HEK293T (cell line): ENCODE data around the gene COL11A1.
A peak's percentile ranks its signal among the peaks of the same experiment; 100 is the strongest.

Experiments
- CTCF ChIA-PET: fragments of 350-600 bp; formaldehyde crosslinking; extraction: SDS; loops from one replicate; lab custom pipeline; 2021; ENCODE audit warnings: antibody characterized with exemption, inconsistent platforms; lab: Yijun Ruan, JAX
- POLR2A ChIA-PET: fragments of 350-600 bp; formaldehyde crosslinking; extraction: SDS; loops from one replicate; lab custom pipeline; 2020; ENCODE audit warnings: antibody characterized with exemption, inconsistent platforms; lab: Yijun Ruan, JAX
- DNase-seq: peaks from one replicate; pipeline ENCODE4 v3.0.0; 2012; ENCODE audit warnings: mixed read lengths; ENCODE audit errors: extremely low spot score
- ARNT ChIP-seq: fragments of 450-650 bp; IDR thresholded peaks from 2 replicates; pipeline ENCODE4 v1.6.1; 2017; ENCODE audit warnings: mild to moderate bottlenecking
- BHLHE40 ChIP-seq: fragments of 450-650 bp; IDR thresholded peaks from 2 replicates; pipeline ENCODE4 v1.6.1; 2016; ENCODE audit warnings: mild to moderate bottlenecking, moderate library complexity, borderline replicate concordance
- CTBP1 ChIP-seq: fragments of 450-650 bp; IDR thresholded peaks from 2 replicates; pipeline ENCODE4 v1.6.1; 2016; ENCODE audit warnings: borderline replicate concordance
- ELF4 ChIP-seq: fragments of 450-650 bp; IDR thresholded peaks from 2 replicates; pipeline ENCODE4 v1.6.1; 2017; ENCODE audit warnings: antibody characterized with exemption
- FOXA1 ChIP-seq: fragments of 450-650 bp; IDR thresholded peaks from 2 replicates; pipeline ENCODE4 v1.6.1; 2016; ENCODE audit warnings: mild to moderate bottlenecking
- FOXK2 ChIP-seq: fragments of 450-650 bp; IDR thresholded peaks from 2 replicates; pipeline ENCODE4 v1.6.1; 2016; ENCODE audit warnings: mild to moderate bottlenecking
- FOXM1 ChIP-seq: fragments of 450-650 bp; IDR thresholded peaks from 2 replicates; pipeline ENCODE4 v1.6.1; 2017; ENCODE audit warnings: mild to moderate bottlenecking, borderline replicate concordance
- HDGF ChIP-seq: fragments of 450-650 bp; IDR thresholded peaks from 2 replicates; pipeline ENCODE4 v1.6.1; 2017; ENCODE audit warnings: antibody characterized with exemption, borderline replicate concordance
- L3MBTL2 ChIP-seq: fragments of 450-650 bp; conservative IDR thresholded peaks from 2 replicates; pipeline ENCODE4 v1.6.1; 2016; ENCODE audit warnings: mild to moderate bottlenecking
- LEF1 ChIP-seq: fragments of 450-650 bp; IDR thresholded peaks from 2 replicates; pipeline ENCODE4 v1.6.1; 2017; ENCODE audit warnings: mild to moderate bottlenecking, borderline replicate concordance
- NFRKB ChIP-seq: fragments of 450-650 bp; IDR thresholded peaks from 2 replicates; pipeline ENCODE4 v1.6.1; 2016; ENCODE audit warnings: mild to moderate bottlenecking, moderate library complexity
- PKNOX1 ChIP-seq: fragments of 450-650 bp; IDR thresholded peaks from 2 replicates; pipeline ENCODE4 v1.6.1; 2016
- SP1 ChIP-seq: fragments of 450-650 bp; IDR thresholded peaks from 2 replicates; pipeline ENCODE4 v1.6.1; 2017
- SUZ12 ChIP-seq: fragments of 450-650 bp; IDR thresholded peaks from 2 replicates; pipeline ENCODE4 v1.6.1; 2016; ENCODE audit warnings: mild to moderate bottlenecking
- TARDBP ChIP-seq: fragments of 450-650 bp; IDR thresholded peaks from 2 replicates; pipeline ENCODE4 v1.6.1; 2016
- ZNF384 ChIP-seq: fragments of 450-650 bp; IDR thresholded peaks from 2 replicates; pipeline ENCODE4 v1.6.1; 2016

COL11A1 gene

GRCh38 chr1:103106426-103107341, 1.6 kb downstream of the COL11A1 start:
- ChIA-PET CTCF (interaction anchor here (0.7 to 2.3 kb wide), 3 partner anchors 12 to 355 kb away, joined by 3 to 22 read pairs (median 15); no protein-coding TSS in a partner anchor), POLR2A (no interaction called here)
- DNase-seq: peak; percentile 46
- TF ChIP-seq FOXA1 (no peak), NFRKB (no peak), FOXM1 (no peak), L3MBTL2 (no peak), PKNOX1 (no peak), ZNF384 (no peak), TARDBP (no peak), ELF4 (no peak), BHLHE40 (no peak), SUZ12 (no peak), CTBP1 (no peak), FOXK2 (no peak)

- ChIA-PET POLR2A (no interaction called here), CTCF (interaction anchor here (0.6 kb wide), 1 partner anchor 1147 kb away, joined by 4 read pairs; no protein-coding TSS in a partner anchor)
- no peak for TF ChIP-seq ELF4
- TF ChIP-seq NFRKB: no peak
- TF ChIP-seq FOXA1: no peak
- no peak for TF ChIP-seq ARNT
- no peak for TF ChIP-seq FOXK2
- TF ChIP-seq ZNF384: no peak
- no peak for TF ChIP-seq PKNOX1
- DNase-seq: no peak
Observed at GRCh38 chr1:103101399-103101798, 6.9 kb downstream of the COL11A1 start.

GRCh38 chr1:103089221-103089620, 19.1 kb downstream of the COL11A1 start:
- TF ChIP-seq FOXM1: no peak
- TF ChIP-seq PKNOX1: no peak
- ChIA-PET POLR2A (no interaction called here), CTCF (no interaction called here)
- DNase-seq: no peak

DNA sequence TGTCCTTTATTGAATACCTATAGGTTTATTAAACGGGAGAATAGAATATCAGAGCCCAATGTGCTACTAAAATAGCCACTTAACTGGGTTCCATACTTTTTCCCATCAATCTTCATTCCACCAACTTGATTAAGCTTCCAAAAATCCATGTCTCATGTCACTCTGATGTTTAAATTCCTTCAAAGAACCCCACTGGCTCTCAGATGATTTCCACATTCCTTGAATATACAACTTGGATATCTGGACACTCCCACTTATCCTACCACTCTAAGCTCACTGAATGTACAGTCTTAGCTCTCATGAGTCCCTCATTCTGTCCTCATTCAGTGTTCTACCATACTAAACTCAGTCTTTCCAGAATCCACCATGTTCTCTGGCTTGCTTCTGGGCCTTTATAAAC, 21.1 kb downstream of the COL11A1 start:
- no peak for TF ChIP-seq NFRKB
- no peak for TF ChIP-seq FOXA1
- no peak for TF ChIP-seq FOXM1
- TF ChIP-seq FOXK2: no peak
- no peak for TF ChIP-seq ELF4
- no peak for TF ChIP-seq PKNOX1
- TF ChIP-seq BHLHE40: no peak
- no peak for TF ChIP-seq ARNT
- TF ChIP-seq SUZ12: no peak
- TF ChIP-seq CTBP1: no peak
- no peak for DNase-seq
- POLR2A ChIA-PET: no interaction called here
- CTCF ChIA-PET: no interaction called here

GRCh38 chr1:103084181-103084580, 24.1 kb downstream of the COL11A1 start:
- TF ChIP-seq PKNOX1 (no peak), TARDBP (no peak), FOXK2 (no peak), L3MBTL2 (no peak), CTBP1 (no peak), ARNT (no peak), HDGF (no peak), NFRKB (no peak), ELF4 (no peak), FOXA1 (no peak), BHLHE40 (no peak), LEF1 (no peak), ZNF384 (no peak), FOXM1 (no peak), SUZ12 (no peak), SP1 (no peak)
- ChIA-PET POLR2A (no interaction called here), CTCF (no interaction called here)
- DNase-seq: no peak
